ENCODE results near the gene BOLL.

GRCh38 chr2:197782126-197782525, 3.0 kb downstream of the BOLL start:
- TF ChIP-seq SUZ12 (IDR thresholded peaks at IDR 0.05; ENCODE audit: extremely low read depth, insufficient read depth, insufficient read length) (no peak), ZNF274 (IDR thresholded peaks at IDR 0.05; ENCODE audit: low read depth, low read length) (no peak), YY1 (IDR thresholded peaks at IDR 0.05; ENCODE audit: insufficient read depth, insufficient read length) (no peak)
